NCI-H1436 (cell line): Measurements from ENCODE around the gene NDFIP2.

Experiments
- DNase-seq: peaks from one replicate; lab custom pipeline; 2025; lab: John Stamatoyannopoulos, UW

Gene NDFIP2

DNA sequence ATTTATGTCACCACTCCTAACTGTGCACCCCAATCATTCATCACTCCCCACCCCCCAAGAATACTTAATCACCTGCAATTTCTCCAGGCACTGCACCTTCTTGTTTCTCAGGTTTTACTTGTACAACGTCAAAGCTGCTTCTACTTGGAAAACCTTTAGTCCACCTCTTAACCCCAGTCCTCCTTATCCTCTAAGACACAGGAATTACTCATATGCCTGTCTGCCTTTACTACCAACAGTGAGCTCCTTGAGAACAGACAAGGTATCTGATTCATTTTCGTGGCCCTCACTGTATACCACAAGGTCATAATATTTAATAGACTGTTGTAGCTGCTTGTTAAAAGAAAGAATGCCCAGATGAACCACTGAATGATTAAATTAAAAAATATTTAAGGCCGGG lies 21.0 kb upstream of the NDFIP2 start:
- DNase-seq, result no peak

DNA sequence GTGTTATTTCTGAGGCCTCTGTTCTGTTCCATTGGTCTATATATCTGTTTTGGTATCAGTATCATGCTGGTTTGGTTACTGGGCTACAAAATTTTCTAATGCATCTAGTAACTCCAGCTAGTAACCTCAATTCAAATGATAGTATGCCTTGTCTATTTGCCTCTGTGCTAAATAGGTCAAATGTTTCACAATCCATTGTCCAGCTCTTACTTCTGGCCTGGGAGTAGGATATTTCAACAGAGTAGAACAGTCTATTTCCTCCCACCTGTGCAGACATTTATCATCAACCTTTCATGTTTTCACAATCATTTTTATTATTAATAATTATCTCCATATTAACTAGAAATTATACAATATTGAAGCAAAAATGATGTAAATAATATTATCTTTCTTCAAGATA lies 18.1 kb upstream of the NDFIP2 start:
- no peak for DNase-seq

GRCh38 chr13:79463604-79464003 lies 17.4 kb upstream of the NDFIP2 start:
- no peak for DNase-seq

DNA sequence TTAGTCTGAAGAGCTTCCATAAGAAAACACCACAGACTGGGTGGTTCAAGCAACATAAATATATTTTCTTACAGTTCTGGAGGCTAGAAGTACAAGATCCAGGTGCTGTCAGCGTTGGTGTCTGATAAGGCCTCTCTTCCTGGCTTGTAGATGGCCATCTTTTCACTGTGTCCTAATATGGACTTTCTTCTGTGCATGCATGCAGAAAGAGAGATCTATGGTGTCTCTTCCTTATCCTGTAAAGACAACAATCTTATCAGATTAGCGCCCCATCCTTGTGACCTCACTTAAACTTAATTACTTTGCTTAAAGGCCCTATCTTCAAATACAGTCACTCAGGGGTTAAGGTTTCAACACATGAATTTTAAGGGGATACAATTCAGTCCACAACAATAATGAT lies 14.1 kb upstream of the NDFIP2 start:
- no peak for DNase-seq

GRCh38 chr13:79468402-79468801 lies 12.6 kb upstream of the NDFIP2 start:
- no peak for DNase-seq

GRCh38 chr13:79468819-79469218 lies 12.1 kb upstream of the NDFIP2 start:
- no peak for DNase-seq

DNA sequence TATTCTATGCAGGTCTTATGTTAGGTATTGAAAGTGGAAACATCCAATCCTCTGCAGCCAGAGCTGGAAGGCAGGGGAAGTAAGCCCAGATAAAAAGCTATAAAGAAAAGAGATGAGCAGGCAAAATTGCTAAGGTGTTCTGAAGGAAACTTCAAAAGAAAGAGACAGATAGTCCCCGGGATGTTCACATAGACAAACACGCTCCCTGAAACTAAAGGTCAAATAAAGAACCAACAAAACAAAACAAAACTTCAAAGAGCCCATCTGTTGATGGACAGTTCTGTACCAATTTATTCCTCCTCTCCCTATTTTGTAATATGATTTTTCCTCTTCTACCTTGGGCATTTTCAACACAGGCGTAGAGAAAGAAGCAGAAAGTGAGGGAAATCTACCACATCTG lies 11.3 kb upstream of the NDFIP2 start:
- no peak for DNase-seq

GRCh38 chr13:79470666-79471065 lies 10.3 kb upstream of the NDFIP2 start:
- DNase-seq, result no peak

DNA sequence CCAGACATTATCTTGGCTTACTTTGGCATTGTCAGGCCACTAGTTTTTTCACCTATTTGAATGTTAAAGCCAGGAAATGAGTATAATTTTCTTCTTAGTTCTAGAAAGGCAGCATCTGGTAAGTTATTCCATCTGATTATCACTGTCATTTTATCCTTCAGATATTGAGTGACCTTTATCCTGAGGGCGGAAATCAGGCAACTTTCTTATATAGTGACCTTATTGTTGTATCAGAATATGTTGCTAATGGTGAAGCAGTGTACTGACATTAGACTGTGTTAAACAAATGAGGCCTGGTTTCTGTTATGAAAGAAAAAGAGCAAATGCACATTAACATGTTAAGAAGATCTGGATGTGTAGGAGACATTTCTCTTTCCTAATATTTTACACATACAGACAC lies 5.4 kb upstream of the NDFIP2 start:
- DNase-seq, result no peak

DNA sequence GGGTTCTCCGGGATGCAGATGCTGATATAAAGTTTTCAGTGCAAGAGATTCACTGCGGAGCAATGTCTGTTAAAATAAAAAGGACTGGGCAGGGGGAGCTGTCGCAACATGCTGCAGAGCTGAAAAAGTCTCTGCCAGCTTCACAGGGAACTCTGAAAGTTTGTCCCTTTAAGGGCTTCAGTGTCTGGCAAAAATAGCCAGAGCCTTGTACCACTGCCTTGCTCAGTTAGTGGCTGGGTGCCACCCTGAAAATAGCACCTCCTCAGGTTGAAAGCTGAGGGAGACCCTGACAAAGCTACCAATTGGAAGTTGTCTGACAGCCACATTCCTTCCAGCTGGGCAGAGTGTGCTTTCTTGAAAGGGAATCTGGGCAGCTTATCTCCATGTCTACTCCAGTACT lies 3.0 kb upstream of the NDFIP2 start:
- DNase-seq, result no peak

DNA sequence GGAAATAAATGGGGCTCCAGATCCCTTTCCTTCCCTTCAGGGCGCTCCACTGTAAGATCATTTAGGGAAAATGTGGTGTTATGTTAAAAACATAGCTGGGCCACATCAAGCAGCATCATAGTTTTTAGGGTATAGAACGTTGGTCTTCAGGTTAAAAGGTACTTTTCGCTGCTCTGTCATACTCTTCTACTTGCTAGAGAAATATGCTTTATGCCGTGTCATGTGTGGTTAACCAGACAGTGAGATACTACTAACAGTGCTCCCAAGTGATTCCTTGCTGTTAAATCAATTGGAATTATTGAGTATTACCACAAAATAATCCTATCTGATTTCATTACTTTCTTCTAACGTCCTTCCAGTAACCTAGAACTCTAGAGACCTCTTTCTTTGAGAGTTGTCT lies 1.1 kb upstream of the NDFIP2 start:
- no peak for DNase-seq

GRCh38 chr13:79481685-79482052 lies 714 bp downstream of the NDFIP2 start:
- DNase-seq, result no peak

DNA sequence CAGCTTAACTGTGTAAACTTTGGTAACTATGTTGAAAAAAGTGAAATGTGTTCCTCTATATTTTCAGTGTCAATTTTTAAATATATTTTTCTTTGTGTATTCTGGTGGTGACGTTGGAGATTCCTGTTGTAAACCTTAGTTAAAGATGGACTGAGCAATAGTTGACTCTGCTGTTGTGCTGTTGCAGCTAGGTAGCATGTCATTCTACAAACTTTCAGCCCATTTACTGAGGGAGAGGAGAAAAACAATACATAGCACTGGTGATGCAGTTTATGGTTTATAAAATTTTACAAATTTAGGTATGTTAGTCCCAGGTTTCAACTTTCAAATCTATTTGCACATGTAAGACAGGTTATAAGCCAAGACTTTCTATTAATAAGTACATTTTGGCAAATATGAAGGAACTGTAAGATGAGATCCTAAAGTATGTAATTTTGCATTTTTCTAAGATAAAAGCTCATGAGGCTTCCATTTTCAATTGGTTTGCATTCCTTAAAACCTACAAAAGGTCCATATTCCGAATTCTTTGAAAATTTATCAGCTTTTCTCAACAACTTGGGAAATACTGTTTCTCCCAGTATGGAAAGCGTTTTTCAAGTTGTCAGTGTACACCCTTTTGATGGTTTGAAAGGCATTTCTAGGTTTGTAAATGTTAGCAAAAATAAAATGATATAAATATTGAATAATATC lies 1.5 kb downstream of the NDFIP2 start:
- no peak for DNase-seq

DNA sequence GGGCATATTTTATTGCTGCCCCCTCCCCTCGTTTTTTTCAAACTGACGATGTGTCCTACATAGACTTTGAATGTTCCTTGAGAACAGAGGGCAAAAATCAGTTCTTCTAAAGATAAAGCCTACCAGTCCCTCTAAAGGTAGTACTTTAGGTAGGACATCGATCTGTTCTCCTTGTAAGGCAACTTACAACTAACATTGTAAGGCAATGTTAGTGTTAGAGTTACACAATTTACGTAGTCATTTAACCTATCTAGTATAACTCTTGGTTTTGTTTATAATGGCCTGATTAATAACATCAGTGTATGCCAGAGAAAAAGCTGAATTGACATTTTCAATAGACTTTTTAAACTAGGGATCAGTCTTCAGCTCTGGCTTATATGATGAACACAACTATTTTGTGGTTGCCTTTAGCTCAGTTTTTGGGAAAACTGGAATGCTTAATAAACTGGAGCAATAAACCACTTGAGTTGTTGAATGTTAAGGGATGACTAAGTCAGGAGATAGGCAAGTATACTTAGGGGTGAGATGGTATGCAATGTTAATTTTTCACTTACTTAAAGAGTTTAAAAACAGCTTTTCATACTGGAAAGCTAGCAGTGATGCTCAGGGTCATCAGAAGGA lies 2.2 kb downstream of the NDFIP2 start:
- DNase-seq, result no peak

GRCh38 chr13:79485014-79485811 lies 4.3 kb downstream of the NDFIP2 start:
- no peak for DNase-seq

DNA sequence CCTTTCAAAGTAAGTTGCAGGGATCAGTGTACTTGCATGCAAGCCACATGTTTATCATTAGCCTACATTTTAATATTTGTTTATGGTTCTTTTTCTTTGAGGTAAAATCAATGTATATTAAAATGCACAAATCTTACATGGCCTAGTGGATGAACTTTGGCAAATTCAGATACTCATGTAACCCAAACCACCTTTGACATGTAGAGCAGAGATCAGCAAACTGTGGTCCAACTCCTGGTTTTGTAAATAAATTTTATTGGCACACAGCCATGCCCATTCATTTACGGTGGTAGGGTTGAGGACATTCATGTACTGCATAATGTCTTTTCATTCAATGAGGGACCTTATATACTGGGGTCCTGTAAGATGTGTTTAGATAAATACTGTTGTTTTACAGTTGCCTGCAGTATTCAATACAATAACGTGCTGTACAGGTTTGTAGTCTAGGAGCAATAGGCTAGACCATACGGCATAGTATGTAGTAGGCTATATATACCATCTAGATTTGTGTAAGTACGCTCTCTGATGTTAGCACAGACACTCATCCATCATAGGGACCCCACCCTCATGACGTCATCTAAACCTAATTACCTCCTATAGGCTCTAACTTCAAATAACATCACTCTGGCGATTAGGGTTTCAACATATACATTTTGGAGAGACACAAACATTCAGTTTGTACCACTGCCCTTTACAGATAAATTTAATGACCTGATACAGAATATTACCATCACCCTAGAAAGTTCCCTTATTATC lies 5.7 kb downstream of the NDFIP2 start:
- DNase-seq, result no peak

DNA sequence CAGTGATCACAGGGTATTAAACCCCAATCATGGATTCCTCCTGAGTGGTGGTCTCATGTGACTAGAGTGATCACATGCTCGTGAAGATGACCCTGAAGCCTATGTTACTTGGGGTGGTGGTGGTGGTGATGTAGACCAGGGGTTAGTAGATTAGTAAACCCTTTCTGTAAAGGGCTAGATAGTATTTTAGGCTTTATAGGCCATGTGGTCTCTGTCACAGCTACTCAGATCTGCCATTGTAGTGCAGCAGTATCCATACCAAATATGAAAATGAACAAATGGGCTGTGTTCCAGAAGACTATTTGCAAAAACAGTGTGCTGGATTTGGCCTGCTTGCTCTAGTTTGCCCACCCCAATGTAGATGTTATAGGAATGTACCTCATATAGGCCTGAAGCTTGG lies 9.4 kb downstream of the NDFIP2 start:
- DNase-seq, result no peak

- DNase-seq, result no peak
Measured at GRCh38 chr13:79490824-79491223, 9.9 kb downstream of the NDFIP2 start.

DNA sequence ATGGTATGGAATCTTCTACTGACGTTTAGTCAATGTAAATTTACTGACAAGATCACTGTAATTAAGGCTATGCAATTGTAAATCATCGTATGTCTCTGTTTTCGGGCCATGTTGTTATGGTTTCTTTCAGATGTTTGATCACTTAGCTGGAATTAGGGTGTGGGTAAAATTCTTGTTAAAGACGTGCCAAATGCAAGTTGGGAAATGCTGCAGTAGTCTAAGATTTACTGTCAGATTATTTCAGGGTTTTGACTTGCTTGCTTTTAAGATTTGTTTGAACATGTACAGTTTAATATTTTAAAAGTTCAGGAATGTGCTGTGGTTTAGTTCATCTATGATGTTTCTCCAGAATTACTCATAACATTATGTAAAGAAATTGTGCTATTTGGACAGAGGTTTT lies 10.8 kb downstream of the NDFIP2 start:
- no peak for DNase-seq

- no peak for DNase-seq
Measured at GRCh38 chr13:79492313-79492798, 11.4 kb downstream of the NDFIP2 start.

DNA sequence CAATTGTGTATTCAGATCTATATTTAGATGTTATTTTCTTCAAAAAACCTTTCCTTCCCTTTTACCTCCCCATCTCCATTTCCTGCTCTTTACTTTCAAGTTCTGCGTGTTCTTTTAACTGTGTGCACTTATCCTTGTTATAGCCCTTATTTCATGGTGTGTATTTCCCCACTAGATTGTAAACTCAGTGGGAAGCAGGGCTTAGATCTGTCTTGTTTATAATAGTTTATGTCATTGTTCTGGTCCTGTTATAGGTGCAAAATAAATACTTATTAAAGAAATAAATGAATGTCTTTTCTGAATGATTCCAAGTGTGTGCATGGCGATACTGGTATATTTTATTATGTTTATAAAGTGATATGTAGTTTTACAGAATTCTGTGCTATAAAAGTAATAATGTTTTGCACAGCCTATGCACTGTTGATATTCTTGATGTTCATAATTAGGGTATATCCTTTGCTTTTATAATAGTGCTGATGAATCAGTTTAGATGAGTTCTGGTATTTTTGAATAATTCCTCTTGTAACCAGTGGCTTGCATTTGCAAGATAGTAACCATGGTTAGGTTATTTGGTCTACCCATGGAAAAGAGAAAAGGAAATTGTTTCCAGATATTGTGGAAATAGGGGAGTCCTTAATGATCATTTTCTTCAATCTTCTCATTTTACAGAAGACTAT lies 12.1 kb downstream of the NDFIP2 start:
- no peak for DNase-seq

DNA sequence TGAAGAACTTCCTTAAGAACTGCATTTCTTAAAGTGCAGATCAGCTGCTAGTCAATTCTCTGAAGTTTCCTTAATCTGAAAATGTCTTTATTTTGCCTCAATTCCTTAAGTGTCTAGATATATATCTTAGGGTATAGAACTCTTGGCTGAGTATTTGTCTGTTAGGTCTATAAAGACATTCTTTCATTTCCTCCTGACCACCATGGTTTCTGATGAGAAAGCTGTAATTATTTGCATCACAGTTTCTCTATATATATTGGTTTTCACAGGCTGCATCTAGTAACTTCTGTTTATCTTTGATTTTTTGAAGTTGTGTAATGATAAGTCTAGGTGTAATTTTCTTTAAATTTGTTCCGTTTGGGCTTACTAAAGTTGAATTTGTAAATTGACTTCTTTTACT lies 15.2 kb downstream of the NDFIP2 start:
- DNase-seq, result no peak
